Activated CD8-positive, alpha-beta memory T cell treated with anti-CD3 and anti-CD28 coated beads for 1 hour (primary cell): ENCODE data around the gene TGOLN2.

Source experiments
- DNase-seq, 2 donors: peaks; one replicate each; pipeline ENCODE4 v3.0.0-alpha.2; 2020; ENCODE audit warnings: low read depth in 1 of 2; ENCODE audit errors: extremely low read depth in 1 of 2

The TGOLN2 gene

GRCh38 chr2:85269959-85270358 is 57.8 kb downstream of the TGOLN2 start:
- DNase-seq = no peak
